Thyroid gland (tissue), 4 donors: ENCODE results near the gene CDH16.

Source experiments
- POLR2A ChIP-seq, 2 donors: fragments of 450-650 bp; IDR thresholded peaks; one replicate each; pipeline ENCODE4 v1.6.1; 2017; ENCODE audit warnings: antibody characterized with exemption in 2 of 2, mild to moderate bottlenecking in 2 of 2, moderate library complexity in 1 of 2
- TF ChIP-seq, protein P1 (sequence below), 6 experiments: fragments of 200-600 bp in 3 of 6; fragments of 450-650 bp in 3 of 6; sonication (generic) in 3 of 6; IDR thresholded peaks; one replicate each; pipeline ENCODE4 v1.5.1; 2016 to 2019; ENCODE audit warnings: antibody characterized with exemption in 6 of 6, mild to moderate bottlenecking in 2 of 6, inconsistent platforms in 1 of 6, moderate library complexity in 1 of 6

- TF ChIP-seq, protein P1, sequence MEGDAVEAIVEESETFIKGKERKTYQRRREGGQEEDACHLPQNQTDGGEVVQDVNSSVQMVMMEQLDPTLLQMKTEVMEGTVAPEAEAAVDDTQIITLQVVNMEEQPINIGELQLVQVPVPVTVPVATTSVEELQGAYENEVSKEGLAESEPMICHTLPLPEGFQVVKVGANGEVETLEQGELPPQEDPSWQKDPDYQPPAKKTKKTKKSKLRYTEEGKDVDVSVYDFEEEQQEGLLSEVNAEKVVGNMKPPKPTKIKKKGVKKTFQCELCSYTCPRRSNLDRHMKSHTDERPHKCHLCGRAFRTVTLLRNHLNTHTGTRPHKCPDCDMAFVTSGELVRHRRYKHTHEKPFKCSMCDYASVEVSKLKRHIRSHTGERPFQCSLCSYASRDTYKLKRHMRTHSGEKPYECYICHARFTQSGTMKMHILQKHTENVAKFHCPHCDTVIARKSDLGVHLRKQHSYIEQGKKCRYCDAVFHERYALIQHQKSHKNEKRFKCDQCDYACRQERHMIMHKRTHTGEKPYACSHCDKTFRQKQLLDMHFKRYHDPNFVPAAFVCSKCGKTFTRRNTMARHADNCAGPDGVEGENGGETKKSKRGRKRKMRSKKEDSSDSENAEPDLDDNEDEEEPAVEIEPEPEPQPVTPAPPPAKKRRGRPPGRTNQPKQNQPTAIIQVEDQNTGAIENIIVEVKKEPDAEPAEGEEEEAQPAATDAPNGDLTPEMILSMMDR (IDR thresholded peaks at IDR 0.05): no peak
- no peak for TF ChIP-seq POLR2A (IDR thresholded peaks at IDR 0.05)
Measured at GRCh38 chr16:66933776-66934137, 15.1 kb upstream of the CDH16 start.
